ENCODE results near the gene STXBP6. TPM values are rescaled to one million over a fixed set of nuclear protein-coding genes. Genes with fewer than 3 reads are reported as not detected.

Gene STXBP6
- total and polyA plus RNA-seq, 4 donors = 0.05 to 10.5 (median 2.3) TPM

DNA sequence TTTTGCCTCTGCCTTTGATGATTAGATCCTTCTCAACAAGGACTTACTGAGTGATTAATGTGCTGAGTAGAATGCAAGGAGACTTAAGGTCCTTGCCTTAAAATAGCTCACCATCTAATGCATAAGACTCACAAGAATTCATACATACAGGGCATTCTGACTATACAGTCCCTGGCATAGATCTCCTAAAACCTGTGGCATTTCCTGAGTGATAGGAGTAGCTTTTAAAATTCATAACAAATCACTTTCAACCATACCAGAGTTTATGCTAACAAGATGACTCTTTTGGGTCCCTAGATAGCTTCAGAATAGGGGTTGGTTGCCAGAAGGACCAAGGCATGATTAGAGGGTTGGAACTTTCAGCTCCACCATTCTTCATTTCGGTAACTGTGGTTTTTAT lies 48.8 kb downstream of the STXBP6 start:
- Histone ChIP-seq H3K27ac (ENCODE audit: low read depth in 1 of 2, low read length in 2 of 2) (no peak overlapping the region), H3K27me3 (ENCODE audit: control insufficient read depth in 1 of 2, insufficient read depth in 2 of 2, low read length in 1 of 2) (no peaks in the 10 kb centered on the region), H3K4me1 (ENCODE audit: control insufficient read depth in 1 of 2, insufficient read depth in 2 of 2, low read length in 2 of 2) (no peaks in the 10 kb centered on the region), H3K36me3 (ENCODE audit: control insufficient read depth in 1 of 2, insufficient read depth in 2 of 2, low read length in 1 of 2) (no peaks in the 10 kb centered on the region), H3K9me3 (ENCODE audit: control insufficient read depth, low read length) (no peaks in the 10 kb centered on the region), H3K4me3 (ENCODE audit: low read length in 2 of 2) (no peak overlapping the region)
- ATAC-seq (ENCODE audit: low FRiP score) (no peak), DNase-seq (no peak)
- intact Hi-C loops (cut with DNase I) = no loop called here
- 53 to 61% methylated on average over 1 of the region's 1 CpG for WGBS, 2 donors

DNA sequence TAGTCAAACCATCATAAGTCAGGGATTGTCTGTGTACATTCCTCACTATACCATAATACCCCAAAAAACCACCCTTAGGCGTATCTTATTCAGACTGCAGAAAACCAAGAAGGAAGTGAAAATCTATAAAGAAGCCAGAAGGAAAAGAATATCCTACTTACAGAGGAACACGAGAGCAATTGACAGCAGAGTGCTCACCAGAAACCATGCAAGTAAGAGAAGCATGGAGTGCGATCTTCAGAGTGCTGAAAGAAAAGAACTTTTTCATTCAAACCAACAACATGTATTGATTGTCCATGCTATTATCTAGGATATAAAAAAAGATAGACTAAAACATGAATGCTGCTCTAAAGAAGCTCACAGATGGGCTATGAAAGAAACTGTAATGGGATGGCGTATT lies 50.8 kb downstream of the STXBP6 start:
- DNase-seq (no peak), ATAC-seq (ENCODE audit: low FRiP score) (no peak)
- 95 to 96% methylated on average over 4 of the region's 4 CpGs for WGBS, 2 donors
- Histone ChIP-seq H3K9me3 (ENCODE audit: control insufficient read depth, low read length) (no peaks in the 10 kb centered on the region), H3K36me3 (ENCODE audit: control insufficient read depth in 1 of 2, insufficient read depth in 2 of 2, low read length in 1 of 2) (no peaks in the 10 kb centered on the region), H3K27me3 (ENCODE audit: control insufficient read depth in 1 of 2, insufficient read depth in 2 of 2, low read length in 1 of 2) (no peaks in the 10 kb centered on the region), H3K4me1 (ENCODE audit: control insufficient read depth in 1 of 2, insufficient read depth in 2 of 2, low read length in 2 of 2) (no peaks in the 10 kb centered on the region), H3K27ac (ENCODE audit: low read depth in 1 of 2, low read length in 2 of 2) (no peak overlapping the region), H3K4me3 (ENCODE audit: low read length in 2 of 2) (no peak overlapping the region)
- intact Hi-C loops (cut with DNase I) = no loop called here

DNA sequence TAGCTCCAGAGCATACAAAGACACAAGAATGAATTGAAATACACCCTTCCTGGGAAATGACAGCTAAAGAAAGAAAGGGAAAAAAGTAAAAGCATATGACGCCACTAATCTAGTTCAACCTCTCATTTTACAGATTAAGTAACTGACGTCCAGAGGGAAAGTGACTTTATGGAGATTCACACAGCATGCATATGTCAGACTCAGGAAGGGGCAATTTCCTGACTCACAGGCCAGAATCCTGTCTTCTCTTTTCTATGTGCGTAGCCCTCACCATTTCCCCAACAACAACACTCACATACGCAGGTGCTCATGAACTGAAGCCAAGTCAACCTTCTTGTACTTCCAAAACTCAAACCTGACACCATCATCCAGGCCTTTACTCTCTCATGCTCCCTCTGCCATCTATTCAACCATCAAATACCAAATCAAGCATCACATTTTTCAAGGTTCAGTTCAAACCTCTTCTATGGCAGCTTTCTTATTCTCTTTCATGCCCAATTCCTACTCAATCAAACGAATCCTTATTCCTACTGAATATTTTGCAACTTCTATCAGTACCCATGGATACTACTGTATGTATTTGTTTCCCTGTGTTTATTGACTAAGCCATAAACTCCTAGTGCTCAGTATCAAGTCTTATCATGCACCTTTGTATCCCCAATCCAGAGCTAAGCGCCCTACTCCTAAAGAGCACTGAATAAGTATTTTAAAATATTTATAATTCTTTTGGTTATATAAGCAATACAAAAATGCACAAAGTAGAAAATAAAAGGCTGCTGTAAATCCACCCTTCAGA lies 52.8 kb downstream of the STXBP6 start:
- Histone ChIP-seq H3K27ac (ENCODE audit: low read depth in 1 of 2, low read length in 2 of 2) (no peak overlapping the region), H3K4me3 (ENCODE audit: low read length in 2 of 2) (no peak overlapping the region), H3K9me3 (ENCODE audit: control insufficient read depth, low read length) (no peaks in the 10 kb centered on the region), H3K36me3 (ENCODE audit: control insufficient read depth in 1 of 2, insufficient read depth in 2 of 2, low read length in 1 of 2) (no peaks in the 10 kb centered on the region), H3K4me1 (ENCODE audit: control insufficient read depth in 1 of 2, insufficient read depth in 2 of 2, low read length in 2 of 2) (no peaks in the 10 kb centered on the region), H3K27me3 (ENCODE audit: control insufficient read depth in 1 of 2, insufficient read depth in 2 of 2, low read length in 1 of 2) (no peaks in the 10 kb centered on the region)
- WGBS, 2 donors = 84 to 89% methylated on average over 6 of the region's 6 CpGs
- intact Hi-C loops (cut with DNase I) = no loop called here
- ATAC-seq (ENCODE audit: low FRiP score) (no peak), DNase-seq (no peak)

DNA sequence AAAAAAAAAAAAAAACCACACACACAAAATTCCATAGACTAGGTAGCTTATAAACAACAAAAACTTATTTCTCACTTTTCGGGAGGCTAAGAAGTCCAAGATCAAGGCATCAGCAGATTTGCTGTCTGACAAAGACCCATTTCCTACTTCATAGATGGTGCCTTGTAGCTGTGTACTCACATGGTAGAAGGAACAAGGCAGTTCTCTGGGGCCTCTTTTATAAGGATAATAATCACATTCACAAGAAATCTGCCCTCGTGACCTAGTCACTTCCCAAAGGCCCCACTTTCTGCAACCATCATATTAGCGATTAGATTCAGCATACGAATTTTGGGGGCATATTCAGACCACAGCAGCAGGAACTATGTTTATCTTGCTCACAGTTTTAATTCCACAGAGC lies 54.9 kb downstream of the STXBP6 start:
- H3K9me3 ChIP-seq (ENCODE audit: control insufficient read depth, low read length) = no peaks in the 10 kb centered on the region
- WGBS, 2 donors = 88 to 96% methylated on average over 4 of the region's 4 CpGs
- H3K27ac ChIP-seq (ENCODE audit: low read depth in 1 of 2, low read length in 2 of 2) = no peak overlapping the region
- H3K4me1 ChIP-seq (ENCODE audit: control insufficient read depth in 1 of 2, insufficient read depth in 2 of 2, low read length in 2 of 2) = no peaks in the 10 kb centered on the region
- no peaks in the 10 kb centered on the region for H3K36me3 ChIP-seq (ENCODE audit: control insufficient read depth in 1 of 2, insufficient read depth in 2 of 2, low read length in 1 of 2)
- no peak for ATAC-seq (ENCODE audit: low FRiP score)
- H3K27me3 ChIP-seq (ENCODE audit: control insufficient read depth in 1 of 2, insufficient read depth in 2 of 2, low read length in 1 of 2) = no peaks in the 10 kb centered on the region
- intact Hi-C loops (cut with DNase I) = no loop called here
- H3K4me3 ChIP-seq (ENCODE audit: low read length in 2 of 2) = no peak overlapping the region
- no peak for DNase-seq

DNA sequence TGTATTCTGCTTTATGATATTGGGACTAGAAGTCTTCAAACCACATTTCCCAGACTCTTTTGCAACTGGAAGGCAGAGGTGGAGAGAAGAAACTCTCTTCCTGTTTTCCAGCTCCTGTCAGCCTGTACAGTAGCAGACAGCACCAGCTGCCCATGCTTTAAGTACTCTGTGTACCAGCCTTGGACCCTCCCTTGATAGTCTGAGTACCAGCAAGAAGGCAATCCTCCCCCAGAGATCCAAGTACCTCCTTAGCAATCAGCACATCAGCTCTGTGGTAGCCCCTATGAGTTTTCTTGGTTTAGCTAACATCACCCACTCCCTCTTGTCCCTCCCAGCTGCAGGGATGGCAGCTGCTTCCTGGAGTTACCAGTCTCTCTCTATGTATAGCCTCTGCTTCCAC lies 56.3 kb downstream of the STXBP6 start:
- no peaks in the 10 kb centered on the region for H3K27me3 ChIP-seq (ENCODE audit: control insufficient read depth in 1 of 2, insufficient read depth in 2 of 2, low read length in 1 of 2)
- H3K36me3 ChIP-seq (ENCODE audit: control insufficient read depth in 1 of 2, insufficient read depth in 2 of 2, low read length in 1 of 2) = no peaks in the 10 kb centered on the region
- no peaks in the 10 kb centered on the region for H3K4me1 ChIP-seq (ENCODE audit: control insufficient read depth in 1 of 2, insufficient read depth in 2 of 2, low read length in 2 of 2)
- intact Hi-C loops (cut with DNase I) = no loop called here
- H3K9me3 ChIP-seq (ENCODE audit: control insufficient read depth, low read length) = no peaks in the 10 kb centered on the region
- DNase-seq (no peak), ATAC-seq (ENCODE audit: low FRiP score) (no peak)
- H3K4me3 ChIP-seq (ENCODE audit: low read length in 2 of 2) = no peak overlapping the region
- H3K27ac ChIP-seq (ENCODE audit: low read depth in 1 of 2, low read length in 2 of 2) = no peak overlapping the region

DNA sequence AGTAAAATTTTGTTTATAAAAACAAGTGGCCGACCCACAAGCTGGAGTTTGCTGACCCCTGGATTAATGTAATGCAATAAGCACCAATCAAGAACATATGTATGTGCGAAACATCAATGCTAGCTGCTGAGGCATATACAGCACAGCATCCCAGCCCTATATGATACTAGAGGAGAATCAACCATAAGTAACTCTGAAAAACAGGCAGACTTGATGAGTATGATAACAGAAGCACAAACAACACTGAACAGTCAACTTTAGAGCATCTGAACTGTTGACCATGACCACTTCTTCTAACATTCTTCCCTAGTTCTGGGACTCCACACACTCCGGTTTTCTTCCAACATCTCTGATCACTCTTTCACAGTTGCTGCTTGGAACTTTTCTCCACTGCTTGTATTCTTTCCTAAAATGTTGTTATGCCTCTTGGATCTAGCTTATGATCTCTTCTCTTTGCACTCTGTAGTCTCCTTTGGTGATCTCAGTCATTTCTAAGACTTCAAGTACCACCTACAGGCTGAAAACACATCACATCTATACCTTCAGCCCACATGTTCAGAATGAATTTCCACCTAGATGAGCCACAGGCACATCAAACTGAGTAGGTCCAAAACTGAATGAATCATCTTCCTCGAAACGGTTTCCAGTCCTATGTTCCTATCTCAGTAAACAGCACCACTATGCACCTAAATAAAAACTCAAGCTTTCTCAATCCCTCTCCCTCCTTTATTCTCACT lies 57.2 kb downstream of the STXBP6 start:
- Histone ChIP-seq H3K4me3 (ENCODE audit: low read length in 2 of 2) (no peak overlapping the region), H3K27ac (ENCODE audit: low read depth in 1 of 2, low read length in 2 of 2) (no peak overlapping the region), H3K9me3 (ENCODE audit: control insufficient read depth, low read length) (no peaks in the 10 kb centered on the region), H3K4me1 (ENCODE audit: control insufficient read depth in 1 of 2, insufficient read depth in 2 of 2, low read length in 2 of 2) (no peaks in the 10 kb centered on the region), H3K27me3 (ENCODE audit: control insufficient read depth in 1 of 2, insufficient read depth in 2 of 2, low read length in 1 of 2) (peaks cover 0 to 1% of the 10 kb centered on the region in 2 donors), H3K36me3 (ENCODE audit: control insufficient read depth in 1 of 2, insufficient read depth in 2 of 2, low read length in 1 of 2) (no peaks in the 10 kb centered on the region)
- WGBS, 2 donors = 89 to 91% methylated on average over 5 of the region's 5 CpGs
- no peak for ATAC-seq (ENCODE audit: low FRiP score)
- no peak for DNase-seq
- intact Hi-C loops (cut with DNase I) = no loop called here

DNA sequence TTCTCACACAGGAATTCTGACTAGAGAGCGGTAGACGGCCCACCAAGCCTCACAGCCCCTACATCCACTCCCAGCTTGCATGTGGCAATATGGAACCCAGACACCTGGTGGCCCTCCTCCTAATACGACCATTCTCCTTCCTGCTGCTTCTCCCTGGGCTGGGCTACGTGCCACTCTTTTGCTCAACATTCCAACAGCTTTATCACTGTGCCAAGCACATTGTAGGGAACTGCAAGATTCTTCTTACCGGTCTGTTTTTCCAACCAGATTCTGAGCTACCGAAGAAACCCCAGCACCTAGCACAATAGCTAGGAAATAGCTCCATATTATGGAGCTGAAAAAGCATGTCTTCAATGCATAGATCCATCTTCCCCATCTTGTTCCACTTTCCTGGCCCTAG lies 58.1 kb downstream of the STXBP6 start:
- ATAC-seq (ENCODE audit: low FRiP score) = no peak
- H3K9me3 ChIP-seq (ENCODE audit: control insufficient read depth, low read length) = no peaks in the 10 kb centered on the region
- no peak overlapping the region for H3K27ac ChIP-seq (ENCODE audit: low read depth in 1 of 2, low read length in 2 of 2)
- no peaks in the 10 kb centered on the region for H3K36me3 ChIP-seq (ENCODE audit: control insufficient read depth in 1 of 2, insufficient read depth in 2 of 2, low read length in 1 of 2)
- peaks cover 0 to 1% of the 10 kb centered on the region in 2 donors for H3K27me3 ChIP-seq (ENCODE audit: control insufficient read depth in 1 of 2, insufficient read depth in 2 of 2, low read length in 1 of 2)
- H3K4me1 ChIP-seq (ENCODE audit: control insufficient read depth in 1 of 2, insufficient read depth in 2 of 2, low read length in 2 of 2) = no peaks in the 10 kb centered on the region
- no peak overlapping the region for H3K4me3 ChIP-seq (ENCODE audit: low read length in 2 of 2)
- intact Hi-C loops (cut with DNase I) = no loop called here
- WGBS, 2 donors = 64% methylated on average over 6 of the region's 6 CpGs
- no peak for DNase-seq

DNA sequence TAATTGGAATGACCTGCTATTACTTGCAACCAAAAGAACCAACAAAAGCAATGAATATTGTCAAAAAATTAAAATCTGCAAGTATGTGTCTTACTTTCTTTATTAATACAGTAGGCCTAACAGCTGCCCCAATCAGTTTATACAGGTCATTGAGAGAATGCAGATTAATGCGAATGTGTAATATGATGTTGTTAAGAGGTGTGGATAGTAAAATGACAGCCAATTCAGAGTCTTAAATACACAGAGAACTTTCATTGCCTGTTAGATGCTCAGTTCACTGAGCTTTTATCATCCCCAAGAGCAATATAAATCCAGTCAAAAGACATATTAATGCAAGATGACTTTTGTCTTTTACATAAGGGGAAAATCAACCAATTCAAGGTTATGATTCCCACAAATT lies 58.7 kb downstream of the STXBP6 start:
- H3K4me3 ChIP-seq (ENCODE audit: low read length in 2 of 2) = no peak overlapping the region
- DNase-seq (no peak), ATAC-seq (ENCODE audit: low FRiP score) (no peak)
- no peaks in the 10 kb centered on the region for H3K9me3 ChIP-seq (ENCODE audit: control insufficient read depth, low read length)
- H3K27me3 ChIP-seq (ENCODE audit: control insufficient read depth in 1 of 2, insufficient read depth in 2 of 2, low read length in 1 of 2) = peaks cover 0 to 1% of the 10 kb centered on the region in 2 donors
- WGBS, 2 donors = 96 to 97% methylated on average over 1 of the region's 1 CpG
- H3K4me1 ChIP-seq (ENCODE audit: control insufficient read depth in 1 of 2, insufficient read depth in 2 of 2, low read length in 2 of 2) = no peaks in the 10 kb centered on the region
- intact Hi-C loops (cut with DNase I) = no loop called here
- H3K27ac ChIP-seq (ENCODE audit: low read depth in 1 of 2, low read length in 2 of 2) = no peak overlapping the region
- H3K36me3 ChIP-seq (ENCODE audit: control insufficient read depth in 1 of 2, insufficient read depth in 2 of 2, low read length in 1 of 2) = no peaks in the 10 kb centered on the region

DNA sequence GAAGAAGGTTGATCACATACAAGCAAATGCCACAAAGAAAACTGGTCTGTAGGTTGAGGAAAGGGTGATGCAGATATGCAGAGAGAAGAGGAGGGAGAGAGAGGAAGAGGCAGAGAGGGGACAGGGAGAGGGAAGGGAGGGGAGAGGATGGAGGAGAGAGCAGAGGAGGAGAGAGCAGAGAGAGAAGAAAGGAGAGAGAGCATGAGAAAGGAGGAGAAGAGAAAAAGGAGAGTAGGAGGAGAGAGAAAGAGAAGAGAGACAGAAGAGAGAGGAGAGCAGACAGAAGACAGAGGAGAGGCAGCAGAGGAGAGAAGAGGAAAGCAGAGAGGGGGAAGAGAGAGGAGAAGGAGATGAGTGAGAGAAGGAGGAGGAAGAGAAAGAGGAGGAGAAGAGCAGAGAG lies 59.2 kb downstream of the STXBP6 start:
- DNase-seq = no peak
- Histone ChIP-seq H3K36me3 (ENCODE audit: control insufficient read depth in 1 of 2, insufficient read depth in 2 of 2, low read length in 1 of 2) (no peaks in the 10 kb centered on the region), H3K4me1 (ENCODE audit: control insufficient read depth in 1 of 2, insufficient read depth in 2 of 2, low read length in 2 of 2) (no peaks in the 10 kb centered on the region), H3K27me3 (ENCODE audit: control insufficient read depth in 1 of 2, insufficient read depth in 2 of 2, low read length in 1 of 2) (peaks cover 0 to 1% of the 10 kb centered on the region in 2 donors), H3K4me3 (ENCODE audit: low read length in 2 of 2) (no peak overlapping the region), H3K27ac (ENCODE audit: low read depth in 1 of 2, low read length in 2 of 2) (no peak overlapping the region), H3K9me3 (ENCODE audit: control insufficient read depth, low read length) (no peaks in the 10 kb centered on the region)
- intact Hi-C loops (cut with DNase I) = no loop called here
- ATAC-seq (ENCODE audit: low FRiP score) = no peak
